ENCODE measurements around the gene TRMT13.

DNA sequence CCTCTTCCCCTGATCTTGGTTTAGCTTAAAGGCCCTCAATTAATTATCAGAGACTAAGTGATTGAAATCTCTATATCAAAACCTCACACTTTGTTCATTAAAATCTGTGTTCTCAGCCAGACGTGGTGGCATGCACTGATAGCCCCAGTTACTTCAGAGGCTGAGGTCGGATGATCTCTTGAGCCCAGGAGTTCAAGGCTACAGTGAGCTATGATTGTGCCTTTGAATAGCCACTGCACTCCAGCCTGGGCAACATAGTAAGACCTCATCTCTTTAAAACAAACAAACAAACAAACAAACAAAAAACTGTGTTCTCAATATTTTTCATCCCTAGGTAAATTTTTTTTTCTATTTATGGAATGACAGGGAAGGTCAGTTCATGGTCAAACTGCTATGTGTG is 18.7 kb downstream of the TRMT13 start:
- TF ChIP-seq CTCF (IDR thresholded peaks at IDR 0.05) (no peak), POLR2AphosphoS5 (IDR thresholded peaks at IDR 0.05; ENCODE audit: insufficient read depth in 1 of 2, low read depth in 1 of 2) (no peak), POLR2A (IDR thresholded peaks at IDR 0.05) (no peak)
